ENCODE data around the gene RTN3. TPM values are rescaled to one million over a fixed set of nuclear protein-coding genes. Genes with fewer than 3 reads are reported as not detected.

Gene RTN3
- total RNA-seq, 1 donor from 2014 or later: 88.5 TPM

DNA sequence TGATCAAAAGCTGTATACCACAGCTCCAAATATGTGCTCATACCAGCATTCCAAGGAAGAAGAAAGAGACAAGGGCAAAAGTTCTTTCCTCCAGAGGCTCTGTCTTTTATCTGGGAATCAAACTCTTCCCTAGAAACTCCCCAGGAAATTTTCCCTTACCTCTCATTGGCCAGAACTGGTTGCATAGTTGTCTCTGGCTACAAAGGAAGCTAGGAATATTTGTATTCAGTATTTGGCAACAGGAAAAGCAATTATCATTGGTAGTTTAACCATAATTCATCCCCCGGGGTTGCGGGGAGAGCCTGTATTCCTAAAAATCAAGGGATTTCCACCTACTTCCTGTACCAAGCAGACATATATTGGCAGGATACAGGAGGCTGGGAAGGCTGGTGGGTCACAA, 97.7 kb downstream of the RTN3 start:
- no peak overlapping the region for H3K27ac Mint-ChIP-seq (ENCODE audit: unreplicated experiment)
- H3K27me3 Mint-ChIP-seq (ENCODE audit: low read depth): no peaks in the 10 kb centered on the region
- no peaks in the 10 kb centered on the region for H3K36me3 Mint-ChIP-seq (ENCODE audit: low read depth)
- H3K9me3 Mint-ChIP-seq (ENCODE audit: low read depth): no peaks in the 10 kb centered on the region
- DNase-seq (ENCODE audit: low spot score): peak; percentile 6
- TF ChIP-seq, protein P1, sequence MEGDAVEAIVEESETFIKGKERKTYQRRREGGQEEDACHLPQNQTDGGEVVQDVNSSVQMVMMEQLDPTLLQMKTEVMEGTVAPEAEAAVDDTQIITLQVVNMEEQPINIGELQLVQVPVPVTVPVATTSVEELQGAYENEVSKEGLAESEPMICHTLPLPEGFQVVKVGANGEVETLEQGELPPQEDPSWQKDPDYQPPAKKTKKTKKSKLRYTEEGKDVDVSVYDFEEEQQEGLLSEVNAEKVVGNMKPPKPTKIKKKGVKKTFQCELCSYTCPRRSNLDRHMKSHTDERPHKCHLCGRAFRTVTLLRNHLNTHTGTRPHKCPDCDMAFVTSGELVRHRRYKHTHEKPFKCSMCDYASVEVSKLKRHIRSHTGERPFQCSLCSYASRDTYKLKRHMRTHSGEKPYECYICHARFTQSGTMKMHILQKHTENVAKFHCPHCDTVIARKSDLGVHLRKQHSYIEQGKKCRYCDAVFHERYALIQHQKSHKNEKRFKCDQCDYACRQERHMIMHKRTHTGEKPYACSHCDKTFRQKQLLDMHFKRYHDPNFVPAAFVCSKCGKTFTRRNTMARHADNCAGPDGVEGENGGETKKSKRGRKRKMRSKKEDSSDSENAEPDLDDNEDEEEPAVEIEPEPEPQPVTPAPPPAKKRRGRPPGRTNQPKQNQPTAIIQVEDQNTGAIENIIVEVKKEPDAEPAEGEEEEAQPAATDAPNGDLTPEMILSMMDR (IDR thresholded peaks at IDR 0.05): no peak
- H3K4me1 Mint-ChIP-seq (ENCODE audit: low read depth): peaks cover 4% of the 10 kb centered on the region
- no peak overlapping the region for H3K4me3 Mint-ChIP-seq (ENCODE audit: unreplicated experiment)

DNA sequence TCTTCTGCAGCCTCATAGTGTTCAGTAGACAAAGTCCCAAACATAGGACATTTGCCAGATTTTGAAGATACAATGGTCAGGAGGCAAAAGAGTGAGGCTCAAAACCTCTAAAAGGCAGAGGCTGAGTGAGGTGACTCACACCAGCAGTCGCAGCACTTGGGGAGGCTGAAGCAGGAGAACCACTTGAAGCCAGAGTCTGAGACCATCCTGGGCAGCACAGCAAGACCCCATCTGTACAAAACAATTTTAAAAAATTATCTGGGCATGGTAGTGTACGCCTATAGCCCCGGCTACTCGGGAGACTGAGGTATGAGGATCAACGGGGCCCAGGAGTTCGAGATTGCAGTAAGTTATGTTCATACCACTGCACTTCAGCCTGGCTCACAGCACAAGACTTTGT, 101.4 kb downstream of the RTN3 start:
- Mint-ChIP-seq H3K4me1 (ENCODE audit: low read depth) (no peaks in the 10 kb centered on the region), H3K27me3 (ENCODE audit: low read depth) (no peaks in the 10 kb centered on the region), H3K36me3 (ENCODE audit: low read depth) (no peaks in the 10 kb centered on the region), H3K4me3 (ENCODE audit: unreplicated experiment) (no peak overlapping the region), H3K27ac (ENCODE audit: unreplicated experiment) (no peak overlapping the region), H3K9me3 (ENCODE audit: low read depth) (no peaks in the 10 kb centered on the region)
- DNase-seq (ENCODE audit: low spot score): peak; percentile 32
- TF ChIP-seq, protein P1 (IDR thresholded peaks at IDR 0.05): no peak

DNA sequence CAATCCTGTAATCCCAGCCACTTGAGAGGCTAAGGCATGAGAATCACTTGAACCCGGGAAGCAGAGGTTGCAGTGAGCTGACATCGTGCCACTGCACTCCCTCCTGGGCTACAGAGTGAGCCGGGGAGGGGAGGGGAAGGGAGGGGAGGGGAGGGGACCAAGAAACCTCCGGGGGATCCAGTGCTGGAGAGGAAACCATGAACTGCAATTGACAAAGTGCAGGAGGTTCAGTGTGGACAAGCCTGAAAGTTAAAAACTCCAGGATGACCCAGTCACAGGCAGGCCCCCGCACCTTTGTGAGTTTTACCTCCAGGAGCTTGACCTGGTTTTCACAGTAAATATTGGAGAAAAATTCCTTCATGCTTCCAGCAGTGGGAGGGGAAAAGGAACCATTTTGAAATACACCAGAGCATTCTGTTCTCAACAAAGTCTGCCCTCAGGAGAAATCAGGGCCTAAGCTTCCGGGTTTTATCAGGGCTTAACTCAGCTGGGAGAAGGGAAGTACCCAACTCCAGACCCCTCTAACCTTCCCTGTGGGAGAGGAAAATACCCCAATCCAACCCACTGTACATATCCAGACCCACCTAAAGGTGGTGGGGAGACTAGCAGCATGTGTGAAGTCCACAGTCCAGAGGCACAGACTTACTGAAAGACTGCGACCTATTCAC, 102.8 kb downstream of the RTN3 start:
- Mint-ChIP-seq H3K27me3 (ENCODE audit: low read depth) (no peaks in the 10 kb centered on the region), H3K36me3 (ENCODE audit: low read depth) (no peaks in the 10 kb centered on the region), H3K4me1 (ENCODE audit: low read depth) (no peaks in the 10 kb centered on the region), H3K27ac (ENCODE audit: unreplicated experiment) (no peak overlapping the region), H3K9me3 (ENCODE audit: low read depth) (no peaks in the 10 kb centered on the region), H3K4me3 (ENCODE audit: unreplicated experiment) (no peak overlapping the region)
- DNase-seq (ENCODE audit: low spot score): no peak
- TF ChIP-seq, protein P1 (IDR thresholded peaks at IDR 0.05): no peak

DNA sequence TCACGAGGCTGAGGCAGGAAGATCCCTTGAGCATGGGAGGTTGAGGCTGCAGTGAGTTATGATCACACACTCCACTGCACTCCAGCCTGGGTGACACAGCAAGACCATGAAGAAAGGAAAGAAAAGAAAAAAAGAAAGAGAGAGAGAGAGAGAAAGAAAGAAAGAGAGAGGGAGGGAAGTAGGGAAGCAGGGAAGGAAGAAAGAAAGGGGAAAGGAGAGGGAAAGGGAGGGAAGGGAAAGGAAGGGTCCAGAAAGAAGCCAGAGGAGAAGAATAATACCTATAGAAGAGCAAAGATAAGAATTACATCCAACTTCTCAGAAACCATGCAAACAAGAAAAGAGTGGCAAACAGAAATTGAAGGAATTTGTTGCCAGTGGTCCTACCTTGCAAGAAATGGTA, 104.5 kb downstream of the RTN3 start:
- DNase-seq (ENCODE audit: low spot score): no peak
- TF ChIP-seq, protein P1 (IDR thresholded peaks at IDR 0.05): no peak
- Mint-ChIP-seq H3K4me1 (ENCODE audit: low read depth) (no peaks in the 10 kb centered on the region), H3K4me3 (ENCODE audit: unreplicated experiment) (no peak overlapping the region), H3K9me3 (ENCODE audit: low read depth) (no peaks in the 10 kb centered on the region), H3K27ac (ENCODE audit: unreplicated experiment) (no peak overlapping the region), H3K27me3 (ENCODE audit: low read depth) (no peaks in the 10 kb centered on the region), H3K36me3 (ENCODE audit: low read depth) (no peaks in the 10 kb centered on the region)

DNA sequence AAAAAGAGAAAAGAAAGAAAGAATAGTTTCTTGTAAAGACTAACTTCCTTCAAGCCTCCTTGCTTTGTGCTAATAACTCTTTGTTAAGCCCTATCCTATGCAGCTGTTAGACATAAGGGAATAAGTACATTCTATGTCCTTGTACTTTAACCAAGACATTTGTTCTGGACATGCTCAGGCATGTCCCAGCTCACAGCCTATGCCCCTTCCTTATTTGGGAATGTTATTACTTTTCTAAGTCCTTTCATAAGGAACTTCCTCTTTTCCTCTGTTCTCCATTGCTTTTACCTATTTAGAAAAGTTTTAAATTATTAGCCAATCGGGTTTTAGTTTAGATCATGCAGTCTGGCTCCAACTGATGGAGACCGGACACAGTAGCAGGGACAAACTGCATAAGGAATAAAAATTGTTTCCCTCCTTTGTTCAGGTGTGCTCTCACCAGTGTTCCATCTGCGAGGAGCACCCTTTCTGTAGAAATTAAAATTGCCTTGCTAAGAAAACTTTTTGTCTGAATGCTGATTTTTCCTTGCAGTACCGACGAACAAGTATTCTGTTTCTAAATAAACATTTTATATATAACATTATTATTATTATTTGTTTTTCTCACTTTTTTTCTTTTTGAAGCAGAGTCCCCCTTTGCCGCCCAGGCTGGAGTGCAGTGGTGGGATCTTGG, 110.3 kb downstream of the RTN3 start:
- DNase-seq (ENCODE audit: low spot score): no peak
- Mint-ChIP-seq H3K4me1 (ENCODE audit: low read depth) (peaks cover 8% of the 10 kb centered on the region), H3K9me3 (ENCODE audit: low read depth) (peaks cover 9% of the 10 kb centered on the region), H3K4me3 (ENCODE audit: unreplicated experiment) (no peak overlapping the region), H3K27me3 (ENCODE audit: low read depth) (no peaks in the 10 kb centered on the region), H3K36me3 (ENCODE audit: low read depth) (no peaks in the 10 kb centered on the region), H3K27ac (ENCODE audit: unreplicated experiment) (peak overlapping the region; percentile 89)
- TF ChIP-seq, protein P1 (IDR thresholded peaks at IDR 0.05): no peak
